ENCODE data around the gene LACTB.

LACTB gene

DNA sequence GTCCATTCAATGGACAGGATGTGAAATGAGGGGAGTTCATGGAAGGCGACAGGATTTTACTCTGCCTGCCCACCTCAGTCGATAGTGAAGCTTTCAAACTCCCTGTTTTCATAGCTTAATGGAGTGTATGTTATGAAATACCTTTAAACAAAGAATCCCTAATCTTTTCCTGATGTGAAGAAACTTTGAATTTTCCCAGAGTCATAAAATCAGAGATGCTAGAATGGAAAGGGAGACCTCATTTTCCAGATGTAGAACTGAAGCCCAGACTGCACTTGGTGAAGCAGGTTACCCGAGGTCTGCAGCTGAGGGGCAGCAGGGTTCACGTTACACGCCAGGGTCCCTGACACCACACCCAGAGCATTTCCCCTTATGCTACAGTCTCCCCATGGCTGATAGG lies 34.7 kb upstream of the LACTB start:
- in situ Hi-C loops (cut with HindIII; ENCODE audit: low pct_ligation_motif_present, low sequenced_read_pairs): no loop called here
- no peaks in the 10 kb centered on the region for H3K36me3 ChIP-seq (replicated peaks)
- no peak overlapping the region for H3K27ac ChIP-seq
- TF ChIP-seq, protein P1, sequence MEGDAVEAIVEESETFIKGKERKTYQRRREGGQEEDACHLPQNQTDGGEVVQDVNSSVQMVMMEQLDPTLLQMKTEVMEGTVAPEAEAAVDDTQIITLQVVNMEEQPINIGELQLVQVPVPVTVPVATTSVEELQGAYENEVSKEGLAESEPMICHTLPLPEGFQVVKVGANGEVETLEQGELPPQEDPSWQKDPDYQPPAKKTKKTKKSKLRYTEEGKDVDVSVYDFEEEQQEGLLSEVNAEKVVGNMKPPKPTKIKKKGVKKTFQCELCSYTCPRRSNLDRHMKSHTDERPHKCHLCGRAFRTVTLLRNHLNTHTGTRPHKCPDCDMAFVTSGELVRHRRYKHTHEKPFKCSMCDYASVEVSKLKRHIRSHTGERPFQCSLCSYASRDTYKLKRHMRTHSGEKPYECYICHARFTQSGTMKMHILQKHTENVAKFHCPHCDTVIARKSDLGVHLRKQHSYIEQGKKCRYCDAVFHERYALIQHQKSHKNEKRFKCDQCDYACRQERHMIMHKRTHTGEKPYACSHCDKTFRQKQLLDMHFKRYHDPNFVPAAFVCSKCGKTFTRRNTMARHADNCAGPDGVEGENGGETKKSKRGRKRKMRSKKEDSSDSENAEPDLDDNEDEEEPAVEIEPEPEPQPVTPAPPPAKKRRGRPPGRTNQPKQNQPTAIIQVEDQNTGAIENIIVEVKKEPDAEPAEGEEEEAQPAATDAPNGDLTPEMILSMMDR (IDR thresholded peaks at IDR 0.05; ENCODE audit: low read depth, low read length, missing control alignments): no peak
- no peak for DNase-seq
- H3K4me3 ChIP-seq (ENCODE audit: low read depth, low read length): no peak overlapping the region
- H3K27me3 ChIP-seq (replicated peaks): no peaks in the 10 kb centered on the region

DNA sequence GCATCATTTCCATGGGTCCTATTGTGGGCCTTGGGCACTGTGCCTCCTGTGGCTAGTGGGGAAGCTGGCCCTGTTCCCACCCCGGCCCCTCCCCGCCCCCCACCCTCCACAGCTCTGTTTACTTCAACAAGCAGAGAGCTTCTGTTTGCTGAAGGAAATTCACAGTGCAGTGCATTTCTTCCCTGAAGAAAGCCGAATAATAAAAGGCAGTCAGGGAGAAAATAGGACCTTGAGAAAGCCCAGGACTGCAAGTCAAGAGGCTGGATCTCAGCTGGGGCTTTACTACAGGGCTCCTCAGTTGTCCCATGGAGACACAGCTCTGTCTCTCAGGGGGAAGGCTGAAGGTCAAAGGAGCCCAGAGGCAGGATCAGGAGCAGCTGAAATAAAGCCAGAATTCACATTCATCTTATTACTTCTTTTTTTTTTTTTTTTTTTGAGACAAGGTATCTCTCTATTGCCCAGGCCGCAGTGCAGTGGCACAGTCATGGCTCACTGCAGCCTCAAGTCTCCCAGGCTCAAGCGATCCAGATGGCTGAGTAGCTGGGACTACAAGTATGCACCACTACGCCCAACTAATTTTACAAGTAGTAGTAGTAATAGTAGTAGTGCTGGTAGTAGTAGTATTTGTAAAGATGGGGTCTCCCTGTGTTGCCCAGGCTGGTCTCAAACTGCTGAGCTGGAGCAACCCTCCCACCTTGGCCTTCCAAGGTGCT lies 33.0 kb upstream of the LACTB start:
- no peak overlapping the region for H3K4me3 ChIP-seq (ENCODE audit: low read depth, low read length)
- H3K36me3 ChIP-seq (replicated peaks): no peaks in the 10 kb centered on the region
- TF ChIP-seq, protein P1 (IDR thresholded peaks at IDR 0.05; ENCODE audit: low read depth, low read length, missing control alignments): no peak
- no peaks in the 10 kb centered on the region for H3K27me3 ChIP-seq (replicated peaks)
- DNase-seq: no peak
- in situ Hi-C loops (cut with HindIII; ENCODE audit: low pct_ligation_motif_present, low sequenced_read_pairs): no loop called here
- peak overlapping the region; percentile 57 for H3K27ac ChIP-seq

DNA sequence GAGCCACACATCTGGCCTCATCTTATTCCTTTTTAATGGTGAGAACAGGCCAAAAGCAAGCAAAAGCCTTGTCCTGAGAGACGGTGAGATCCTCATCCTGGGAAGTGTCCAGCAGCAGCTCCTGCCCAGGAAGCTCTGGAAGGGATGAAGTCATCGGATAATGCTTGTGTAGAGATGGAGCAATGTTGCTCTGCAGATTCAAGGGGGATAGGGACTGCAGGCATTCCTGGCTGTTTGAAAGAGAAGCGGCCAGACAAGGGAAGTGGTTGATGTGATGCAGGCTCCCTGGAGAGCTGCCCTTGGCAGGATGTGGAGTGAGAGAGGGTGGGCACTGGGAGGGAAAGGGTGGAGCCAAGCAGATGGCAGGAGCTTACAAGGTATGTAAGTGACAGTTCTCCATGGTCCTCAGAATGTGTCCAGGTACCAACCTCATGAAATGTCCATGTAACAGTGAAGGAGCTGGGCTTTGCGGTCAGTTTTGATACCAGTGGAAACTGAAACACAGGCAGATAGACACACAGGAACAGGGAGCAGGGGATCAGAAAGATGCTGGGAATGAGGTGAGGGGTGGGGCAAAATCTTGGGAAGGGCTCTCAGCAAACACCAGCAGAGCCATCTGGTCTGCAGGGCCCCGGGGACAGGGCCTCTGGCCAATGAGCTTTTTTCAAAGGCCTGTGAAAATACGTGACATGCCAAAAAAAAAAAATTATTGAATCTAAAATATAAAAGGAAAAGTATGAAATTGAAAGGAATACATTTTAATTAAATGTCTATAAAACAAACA lies 32.2 kb upstream of the LACTB start:
- in situ Hi-C loops (cut with HindIII; ENCODE audit: low pct_ligation_motif_present, low sequenced_read_pairs): no loop called here
- DNase-seq: peak; percentile 86
- H3K27ac ChIP-seq: peak overlapping the region; percentile 57
- no peak overlapping the region for H3K4me3 ChIP-seq (ENCODE audit: low read depth, low read length)
- H3K36me3 ChIP-seq (replicated peaks): no peaks in the 10 kb centered on the region
- H3K27me3 ChIP-seq (replicated peaks): no peaks in the 10 kb centered on the region
- TF ChIP-seq, protein P1 (IDR thresholded peaks at IDR 0.05; ENCODE audit: low read depth, low read length, missing control alignments): no peak

DNA sequence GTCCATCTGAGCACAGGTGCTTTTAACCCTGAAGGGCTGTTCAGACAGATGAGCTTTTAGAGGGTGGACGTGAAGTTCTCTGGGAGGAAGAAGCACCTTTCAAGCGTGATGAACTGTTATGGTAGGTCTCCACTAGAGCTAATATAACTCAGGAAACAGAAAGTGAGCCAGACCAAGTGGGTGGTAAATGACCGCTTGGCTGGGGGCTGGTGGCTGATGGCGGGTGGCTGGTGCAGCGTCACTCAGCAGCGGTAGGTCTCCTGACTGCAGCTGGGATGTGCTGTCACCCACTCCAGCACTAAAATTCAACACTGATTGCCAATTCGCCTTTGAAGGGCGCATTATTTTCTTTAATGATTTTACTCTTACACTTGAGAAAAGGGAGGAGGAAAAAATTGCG lies 31.2 kb upstream of the LACTB start:
- TF ChIP-seq, protein P1 (IDR thresholded peaks at IDR 0.05; ENCODE audit: low read depth, low read length, missing control alignments): no peak
- Histone ChIP-seq H3K27me3 (replicated peaks) (no peaks in the 10 kb centered on the region), H3K27ac (no peak overlapping the region), H3K36me3 (replicated peaks) (no peaks in the 10 kb centered on the region), H3K4me3 (ENCODE audit: low read depth, low read length) (no peak overlapping the region)
- in situ Hi-C loops (cut with HindIII; ENCODE audit: low pct_ligation_motif_present, low sequenced_read_pairs): no loop called here
- no peak for DNase-seq

DNA sequence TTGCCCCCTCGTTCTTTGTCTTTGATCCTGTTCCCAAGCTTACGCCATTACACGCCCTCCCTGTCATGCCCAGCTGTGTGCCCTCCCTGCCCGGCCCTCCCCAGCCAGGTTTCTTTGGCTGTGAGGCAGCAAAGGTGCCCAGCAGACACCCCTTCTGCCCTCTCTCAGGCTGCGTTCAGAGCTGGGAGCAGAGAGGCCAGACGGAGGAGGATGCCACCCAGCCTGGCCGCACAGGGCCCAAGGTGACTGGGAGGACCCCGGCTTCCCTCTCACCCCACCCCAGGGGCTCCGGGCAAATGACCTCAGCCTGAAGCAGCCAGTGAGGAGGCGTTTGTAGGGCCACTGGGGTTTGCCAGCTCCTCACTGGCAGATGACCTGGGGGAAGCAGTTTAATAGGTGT lies 30.8 kb upstream of the LACTB start:
- no peak overlapping the region for H3K4me3 ChIP-seq (ENCODE audit: low read depth, low read length)
- no peak overlapping the region for H3K27ac ChIP-seq
- H3K27me3 ChIP-seq (replicated peaks): no peaks in the 10 kb centered on the region
- in situ Hi-C loops (cut with HindIII; ENCODE audit: low pct_ligation_motif_present, low sequenced_read_pairs): no loop called here
- DNase-seq: no peak
- TF ChIP-seq, protein P1 (IDR thresholded peaks at IDR 0.05; ENCODE audit: low read depth, low read length, missing control alignments): no peak
- no peaks in the 10 kb centered on the region for H3K36me3 ChIP-seq (replicated peaks)
